DND-41 (cell line): ENCODE measurements around the gene C10orf90.

ENCODE experiments used
- ATAC-seq: fragments of 200-7000 bp; cut with Tn5 transposase; 3 replicates; pipeline ENCODE4 v1.9.1; 2021; ENCODE audit warnings: low read depth; ENCODE audit not compliant: insufficient read depth
- DNase-seq: peaks from one replicate; pipeline ENCODE4 v3.0.0-alpha.2; 2020
- H2AFZ ChIP-seq: 2 replicates; pipeline ENCODE4 v1.6.0; 2012; ENCODE audit warnings: low read depth, low read length
- H3K27ac ChIP-seq: 2 replicates; pipeline ENCODE4 v1.5.1; 2012; ENCODE audit warnings: low read length, inconsistent platforms
- H3K27me3 ChIP-seq: fragments of 200-600 bp; sonication (generic); 2 replicates; pipeline ENCODE4 v1.6.0; 2012; ENCODE audit warnings: low read length, mild to moderate bottlenecking, inconsistent platforms; ENCODE audit not compliant: insufficient read depth, poor library complexity
- H3K36me3 ChIP-seq: 2 replicates; pipeline ENCODE4 v1.5.1; 2012; ENCODE audit warnings: low read length, inconsistent platforms; ENCODE audit not compliant: insufficient read depth
- H3K4me1 ChIP-seq: 2 replicates; pipeline ENCODE4 v1.5.1; 2012; ENCODE audit warnings: mild to moderate bottlenecking, low read length; ENCODE audit not compliant: insufficient read depth
- H3K4me2 ChIP-seq: 2 replicates; pipeline ENCODE4 v1.6.0; 2012; ENCODE audit warnings: mild to moderate bottlenecking, moderate library complexity, low read length, inconsistent platforms; ENCODE audit not compliant: insufficient read depth
- H3K4me3 ChIP-seq, 2 experiments: fragments of 200-600 bp in 1 of 2; shearing (Covaris generic) in 1 of 2; 2 replicates each; pipeline ENCODE4 v1.5.1; 2012 to 2016; ENCODE audit warnings: inconsistent platforms in 2 of 2, low read length in 2 of 2, mild to moderate bottlenecking in 2 of 2, low read depth in 1 of 2, moderate library complexity in 1 of 2
- H3K79me2 ChIP-seq: 2 replicates; pipeline ENCODE4 v1.6.0; 2012; ENCODE audit warnings: low read length, inconsistent platforms; ENCODE audit not compliant: insufficient read depth
- H3K9ac ChIP-seq: 2 replicates; pipeline ENCODE4 v1.6.0; 2012; ENCODE audit warnings: low read depth, mild to moderate bottlenecking, inconsistent platforms, low read length, moderate library complexity
- H3K9me3 ChIP-seq: 2 replicates; pipeline ENCODE4 v1.5.1; 2012; ENCODE audit warnings: low read length, moderate library complexity, mild to moderate bottlenecking, inconsistent platforms; ENCODE audit not compliant: insufficient read depth, severe bottlenecking
- H4K20me1 ChIP-seq: 2 replicates; pipeline ENCODE4 v1.6.0; 2012; ENCODE audit warnings: low read length; ENCODE audit not compliant: insufficient read depth
- EZH2 ChIP-seq: IDR thresholded peaks from 3 replicates; pipeline ENCODE4 v1.6.1; 2012; ENCODE audit warnings: borderline replicate concordance, low read depth, mild to moderate bottlenecking, moderate library complexity, low read length, inconsistent platforms; ENCODE audit not compliant: severe bottlenecking
- TF ChIP-seq, protein P1 (sequence below): IDR thresholded peaks from 2 replicates; pipeline ENCODE4 v1.5.1; 2012; ENCODE audit warnings: borderline replicate concordance, low read length, moderate library complexity, mild to moderate bottlenecking; ENCODE audit not compliant: poor library complexity, severe bottlenecking; ENCODE audit errors: extremely low read depth

Gene C10orf90

GRCh38 chr10:126409821-126410220, 260.7 kb downstream of the C10orf90 start:
- H3K4me3 ChIP-seq, result no peak overlapping the region
- no peaks in the 10 kb centered on the region for H3K9me3 ChIP-seq
- H4K20me1 ChIP-seq, result no peaks in the 10 kb centered on the region
- ATAC-seq, result no peak
- H3K4me2 ChIP-seq, result no peak overlapping the region
- H3K79me2 ChIP-seq, result no peaks in the 10 kb centered on the region
- no peak overlapping the region for H2AFZ ChIP-seq
- H3K27me3 ChIP-seq, result peaks cover 5% of the 10 kb centered on the region
- no peaks in the 10 kb centered on the region for H3K36me3 ChIP-seq
- no peak overlapping the region for H3K9ac ChIP-seq
- DNase-seq, result no peak
- no peak for TF ChIP-seq EZH2
- TF ChIP-seq, protein P1, sequence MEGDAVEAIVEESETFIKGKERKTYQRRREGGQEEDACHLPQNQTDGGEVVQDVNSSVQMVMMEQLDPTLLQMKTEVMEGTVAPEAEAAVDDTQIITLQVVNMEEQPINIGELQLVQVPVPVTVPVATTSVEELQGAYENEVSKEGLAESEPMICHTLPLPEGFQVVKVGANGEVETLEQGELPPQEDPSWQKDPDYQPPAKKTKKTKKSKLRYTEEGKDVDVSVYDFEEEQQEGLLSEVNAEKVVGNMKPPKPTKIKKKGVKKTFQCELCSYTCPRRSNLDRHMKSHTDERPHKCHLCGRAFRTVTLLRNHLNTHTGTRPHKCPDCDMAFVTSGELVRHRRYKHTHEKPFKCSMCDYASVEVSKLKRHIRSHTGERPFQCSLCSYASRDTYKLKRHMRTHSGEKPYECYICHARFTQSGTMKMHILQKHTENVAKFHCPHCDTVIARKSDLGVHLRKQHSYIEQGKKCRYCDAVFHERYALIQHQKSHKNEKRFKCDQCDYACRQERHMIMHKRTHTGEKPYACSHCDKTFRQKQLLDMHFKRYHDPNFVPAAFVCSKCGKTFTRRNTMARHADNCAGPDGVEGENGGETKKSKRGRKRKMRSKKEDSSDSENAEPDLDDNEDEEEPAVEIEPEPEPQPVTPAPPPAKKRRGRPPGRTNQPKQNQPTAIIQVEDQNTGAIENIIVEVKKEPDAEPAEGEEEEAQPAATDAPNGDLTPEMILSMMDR, result no peak
- no peaks in the 10 kb centered on the region for H3K4me1 ChIP-seq
- H3K27ac ChIP-seq, result no peak overlapping the region

DNA sequence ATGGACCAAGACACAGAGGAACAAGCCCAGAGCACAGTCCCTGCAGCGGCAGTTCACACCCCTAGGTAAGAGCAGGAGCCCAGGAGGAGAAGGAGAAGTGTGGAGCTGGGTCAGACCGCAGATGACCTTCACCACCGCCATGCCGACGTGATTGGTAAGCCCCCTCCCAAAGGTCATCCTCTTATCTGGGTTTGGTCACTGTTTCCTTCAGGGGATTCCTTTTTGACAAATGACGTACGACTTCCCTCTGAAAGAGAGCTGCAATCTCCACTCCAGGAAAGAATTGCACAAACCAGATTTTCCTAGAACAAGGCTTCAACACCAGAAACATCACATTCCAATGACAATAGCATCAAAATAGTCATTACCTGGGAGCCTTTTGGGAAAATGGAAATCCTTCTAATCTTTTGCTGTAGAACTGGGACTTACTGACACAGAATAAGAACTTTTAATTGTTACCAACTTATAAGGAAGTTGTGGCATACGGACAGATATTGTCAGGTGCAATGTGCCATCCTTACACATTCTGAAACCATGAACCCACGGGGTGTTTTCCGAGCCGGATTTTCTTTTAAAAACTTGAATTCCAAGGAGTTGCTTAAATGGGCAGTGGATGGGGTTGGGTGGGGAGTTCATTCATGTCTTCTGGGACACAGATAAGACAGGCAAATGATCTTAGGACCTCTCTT, 261.4 kb downstream of the C10orf90 start:
- ATAC-seq (no peak), DNase-seq (no peak)
- no peak overlapping the region for H3K9ac ChIP-seq
- H3K4me3 ChIP-seq, result no peak overlapping the region
- H3K79me2 ChIP-seq, result no peaks in the 10 kb centered on the region
- TF ChIP-seq EZH2, result no peak
- TF ChIP-seq, protein P1, result no peak
- H4K20me1 ChIP-seq, result no peaks in the 10 kb centered on the region
- no peak overlapping the region for H3K27ac ChIP-seq
- H3K27me3 ChIP-seq, result peaks cover 5% of the 10 kb centered on the region
- H2AFZ ChIP-seq, result no peak overlapping the region
- H3K9me3 ChIP-seq, result no peaks in the 10 kb centered on the region
- no peaks in the 10 kb centered on the region for H3K4me1 ChIP-seq
- no peak overlapping the region for H3K4me2 ChIP-seq
- no peaks in the 10 kb centered on the region for H3K36me3 ChIP-seq

DNA sequence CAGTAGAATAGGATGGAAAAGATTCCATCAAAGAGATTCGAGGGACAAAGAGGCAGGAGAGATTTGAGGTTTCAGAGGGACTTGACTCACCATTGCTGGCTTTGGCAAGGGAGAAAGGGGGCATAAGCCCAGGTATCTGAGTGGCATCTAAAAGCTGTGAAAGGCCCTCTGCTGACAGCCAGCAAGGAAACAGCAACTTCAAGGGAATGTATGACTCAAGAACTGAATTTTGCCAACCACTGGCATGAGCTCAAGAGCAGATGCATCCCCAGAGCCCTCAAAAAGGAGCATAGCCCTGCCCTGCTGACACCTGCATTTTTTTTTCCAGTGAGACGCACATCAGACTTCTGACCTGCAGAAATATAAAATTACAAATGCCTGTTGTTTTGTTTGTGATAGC, 262.7 kb downstream of the C10orf90 start:
- no peak for ATAC-seq
- peaks cover 1% of the 10 kb centered on the region for H3K27me3 ChIP-seq

More for the DNA sequence above, 262.7 kb downstream of the C10orf90 start:
- TF ChIP-seq EZH2, result no peak
- TF ChIP-seq, protein P1, result no peak
- Histone ChIP-seq H3K9ac (no peak overlapping the region), H3K9me3 (no peaks in the 10 kb centered on the region), H2AFZ (no peak overlapping the region), H4K20me1 (no peaks in the 10 kb centered on the region), H3K4me1 (no peaks in the 10 kb centered on the region), H3K36me3 (no peaks in the 10 kb centered on the region), H3K4me3 (no peak overlapping the region), H3K4me2 (no peak overlapping the region), H3K79me2 (no peaks in the 10 kb centered on the region), H3K27ac (no peak overlapping the region)
- DNase-seq, result no peak
